GM19023 (cell line): ENCODE data around the gene CPA1.

ENCODE experiments used
- ATAC-seq: cut with Tn5 transposase; IDR thresholded peaks from one replicate; pipeline ENCODE4 v1.9.1; 2021; ENCODE audit warnings: mild to moderate bottlenecking, moderate library complexity; ENCODE audit not compliant: unreplicated experiment

CPA1 gene

GRCh38 chr7:130353196-130353595 is 27.1 kb upstream of the CPA1 start:
- ATAC-seq = no peak

GRCh38 chr7:130356121-130356875 is 24.0 kb upstream of the CPA1 start:
- no peak for ATAC-seq

GRCh38 chr7:130356876-130357611 is 23.2 kb upstream of the CPA1 start:
- ATAC-seq = no peak

- ATAC-seq = no peak
Measured at GRCh38 chr7:130358471-130358870, 21.8 kb upstream of the CPA1 start.

- no peak for ATAC-seq
Measured at GRCh38 chr7:130359276-130359857, 20.9 kb upstream of the CPA1 start.

GRCh38 chr7:130360518-130360917 is 19.8 kb upstream of the CPA1 start:
- ATAC-seq = no peak

- no peak for ATAC-seq
Measured at GRCh38 chr7:130361681-130362080, 18.6 kb upstream of the CPA1 start.

GRCh38 chr7:130362251-130362816 is 18.0 kb upstream of the CPA1 start:
- ATAC-seq = no peak

GRCh38 chr7:130363026-130363847 is 17.1 kb upstream of the CPA1 start:
- ATAC-seq = no peak

GRCh38 chr7:130364451-130364850 is 15.8 kb upstream of the CPA1 start:
- no peak for ATAC-seq

- ATAC-seq = no peak
Measured at GRCh38 chr7:130365088-130365487, 15.2 kb upstream of the CPA1 start.

GRCh38 chr7:130365511-130366441 is 14.5 kb upstream of the CPA1 start:
- ATAC-seq = no peak

- no peak for ATAC-seq
Measured at GRCh38 chr7:130366564-130366963, 13.7 kb upstream of the CPA1 start.

GRCh38 chr7:130367088-130367755 is 13.1 kb upstream of the CPA1 start:
- no peak for ATAC-seq

- no peak for ATAC-seq
Measured at GRCh38 chr7:130367836-130368746, 12.2 kb upstream of the CPA1 start.

GRCh38 chr7:130369110-130369711 is 11.1 kb upstream of the CPA1 start:
- ATAC-seq = no peak

GRCh38 chr7:130369831-130370550 is 10.3 kb upstream of the CPA1 start:
- ATAC-seq = no peak
